ENCODE measurements around the gene GPRC5B.

Gene GPRC5B

DNA sequence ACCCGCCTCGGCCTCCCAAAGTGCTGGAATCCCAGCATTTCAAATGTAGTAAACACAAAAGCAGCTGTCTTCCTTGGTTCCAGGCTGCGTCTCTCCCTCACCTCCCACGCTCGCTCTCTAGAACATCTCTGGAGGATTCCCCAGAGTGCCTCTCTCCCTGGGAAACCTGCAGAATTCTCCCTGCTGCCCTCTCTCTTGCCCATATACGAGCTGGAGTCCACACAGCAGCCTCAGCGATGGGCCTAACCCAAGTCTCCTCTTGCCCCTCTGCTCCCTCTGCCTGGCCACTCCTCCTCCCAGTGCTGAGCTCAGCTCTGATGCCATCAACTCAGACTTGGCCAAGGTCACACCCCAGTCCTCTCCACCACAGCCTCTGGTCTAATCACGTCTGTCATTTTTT, 10.6 kb downstream of the GPRC5B start:
- TF ChIP-seq, protein P1, sequence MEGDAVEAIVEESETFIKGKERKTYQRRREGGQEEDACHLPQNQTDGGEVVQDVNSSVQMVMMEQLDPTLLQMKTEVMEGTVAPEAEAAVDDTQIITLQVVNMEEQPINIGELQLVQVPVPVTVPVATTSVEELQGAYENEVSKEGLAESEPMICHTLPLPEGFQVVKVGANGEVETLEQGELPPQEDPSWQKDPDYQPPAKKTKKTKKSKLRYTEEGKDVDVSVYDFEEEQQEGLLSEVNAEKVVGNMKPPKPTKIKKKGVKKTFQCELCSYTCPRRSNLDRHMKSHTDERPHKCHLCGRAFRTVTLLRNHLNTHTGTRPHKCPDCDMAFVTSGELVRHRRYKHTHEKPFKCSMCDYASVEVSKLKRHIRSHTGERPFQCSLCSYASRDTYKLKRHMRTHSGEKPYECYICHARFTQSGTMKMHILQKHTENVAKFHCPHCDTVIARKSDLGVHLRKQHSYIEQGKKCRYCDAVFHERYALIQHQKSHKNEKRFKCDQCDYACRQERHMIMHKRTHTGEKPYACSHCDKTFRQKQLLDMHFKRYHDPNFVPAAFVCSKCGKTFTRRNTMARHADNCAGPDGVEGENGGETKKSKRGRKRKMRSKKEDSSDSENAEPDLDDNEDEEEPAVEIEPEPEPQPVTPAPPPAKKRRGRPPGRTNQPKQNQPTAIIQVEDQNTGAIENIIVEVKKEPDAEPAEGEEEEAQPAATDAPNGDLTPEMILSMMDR (conservative IDR thresholded peaks at IDR 0.05; ENCODE audit: low read depth, low read length): no peak
- no peak overlapping the region for H3K4me3 ChIP-seq (ENCODE audit: low read depth, low read length)
- DNase-seq (ENCODE audit: low read depth): no peak

DNA sequence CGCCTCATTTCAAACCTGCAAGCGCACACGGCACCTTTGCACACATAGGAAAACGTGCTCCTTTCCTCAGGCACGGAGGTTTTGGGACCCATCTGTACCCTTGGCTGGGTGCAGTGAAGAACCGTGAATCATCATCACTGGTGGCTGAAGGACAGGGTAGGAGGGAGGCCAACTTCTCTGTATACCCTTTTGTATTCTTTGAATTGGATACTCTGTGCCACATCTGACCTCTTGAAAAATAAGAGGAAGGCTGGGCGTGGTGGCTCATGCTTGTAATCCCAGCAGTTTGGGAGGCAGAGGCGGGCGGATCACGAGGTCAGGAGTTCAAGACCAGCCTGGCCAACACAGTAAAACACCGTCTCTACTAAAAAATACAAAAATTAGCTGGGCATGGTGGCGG, 11.7 kb downstream of the GPRC5B start:
- no peak overlapping the region for H3K4me3 ChIP-seq (ENCODE audit: low read depth, low read length)
- DNase-seq (ENCODE audit: low read depth): no peak
- TF ChIP-seq, protein P1 (conservative IDR thresholded peaks at IDR 0.05; ENCODE audit: low read depth, low read length): no peak

DNA sequence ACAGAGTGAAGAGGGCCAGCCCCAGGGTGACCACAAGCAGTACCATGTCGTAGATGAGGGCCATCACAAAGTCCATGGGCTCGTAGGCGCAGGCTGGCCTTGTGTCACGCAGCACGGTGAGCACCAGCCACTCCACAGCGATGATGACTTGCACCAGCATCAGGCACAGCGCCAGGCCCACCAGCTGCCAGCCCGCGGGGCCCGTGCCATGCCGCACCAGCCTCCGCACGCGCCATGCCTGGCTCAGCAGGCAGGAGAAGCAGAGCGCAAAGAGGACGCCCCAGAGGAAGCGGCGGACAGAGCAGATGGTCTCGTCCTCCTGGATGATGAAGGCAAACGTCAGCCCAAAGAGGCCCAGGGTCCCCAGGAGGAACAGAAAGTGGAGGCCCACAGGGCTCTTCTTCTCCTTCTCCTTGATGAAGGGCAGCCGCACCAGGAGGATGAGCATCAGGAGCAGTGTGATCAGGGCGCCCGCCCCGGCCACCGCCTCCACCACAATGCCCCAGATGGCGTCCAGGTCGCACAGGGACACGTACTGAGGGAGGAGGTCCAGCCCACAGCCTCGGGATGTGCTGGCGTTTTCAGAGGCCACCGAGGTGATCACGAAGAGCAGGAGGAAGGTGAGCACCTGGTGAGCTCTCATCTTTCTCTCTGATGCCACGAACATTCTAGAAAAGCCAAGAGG, 12.3 kb downstream of the GPRC5B start:
- TF ChIP-seq, protein P1 (conservative IDR thresholded peaks at IDR 0.05; ENCODE audit: low read depth, low read length): no peak
- no peak overlapping the region for H3K4me3 ChIP-seq (ENCODE audit: low read depth, low read length)

DNA sequence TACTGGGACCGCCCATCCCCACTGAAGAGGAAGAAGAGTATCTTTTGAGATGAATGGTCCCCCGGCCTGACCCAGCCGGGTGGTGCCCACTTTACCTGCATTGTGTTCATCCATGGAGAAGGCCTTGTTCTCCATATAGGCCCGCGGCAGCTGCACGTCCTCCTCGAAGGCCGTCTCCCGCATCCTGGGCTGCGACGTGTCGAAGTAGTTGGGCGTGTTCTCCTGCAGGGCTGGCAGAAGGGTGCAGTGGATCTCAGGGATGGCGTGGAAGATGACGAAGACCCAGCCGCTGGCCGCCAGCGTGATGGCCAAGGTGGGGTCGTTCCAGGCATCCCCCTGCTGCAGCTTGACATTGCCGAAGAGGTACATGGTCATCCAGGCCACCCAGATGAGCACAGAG, 12.9 kb downstream of the GPRC5B start:
- no peak for DNase-seq (ENCODE audit: low read depth)
- H3K4me3 ChIP-seq (ENCODE audit: low read depth, low read length): no peak overlapping the region
- TF ChIP-seq, protein P1 (conservative IDR thresholded peaks at IDR 0.05; ENCODE audit: low read depth, low read length): no peak

More for the DNA sequence above, 12.3 kb downstream of the GPRC5B start:
- no peak for DNase-seq (ENCODE audit: low read depth)

DNA sequence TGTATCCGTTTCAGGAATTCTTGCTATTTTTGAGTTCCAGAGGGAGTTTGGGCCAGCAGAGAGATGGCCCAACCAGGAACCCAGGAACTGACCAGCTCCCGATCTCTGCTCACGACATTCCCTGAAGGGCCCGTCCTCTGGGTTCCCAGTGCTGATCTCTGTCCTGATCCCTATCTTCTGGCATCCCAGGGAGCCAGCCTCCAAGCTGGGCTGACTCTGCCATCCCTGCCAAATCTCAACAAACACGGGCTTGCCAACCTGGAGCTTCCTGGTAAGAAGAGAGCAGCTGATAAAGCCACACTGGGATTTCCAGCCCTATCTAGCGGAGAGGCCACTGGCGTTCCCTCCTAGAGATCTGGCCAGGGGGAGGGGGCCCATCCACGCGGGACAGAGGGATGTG, 16.2 kb downstream of the GPRC5B start:
- no peak overlapping the region for H3K4me3 ChIP-seq (ENCODE audit: low read depth, low read length)
- DNase-seq (ENCODE audit: low read depth): no peak
- TF ChIP-seq, protein P1 (conservative IDR thresholded peaks at IDR 0.05; ENCODE audit: low read depth, low read length): no peak

DNA sequence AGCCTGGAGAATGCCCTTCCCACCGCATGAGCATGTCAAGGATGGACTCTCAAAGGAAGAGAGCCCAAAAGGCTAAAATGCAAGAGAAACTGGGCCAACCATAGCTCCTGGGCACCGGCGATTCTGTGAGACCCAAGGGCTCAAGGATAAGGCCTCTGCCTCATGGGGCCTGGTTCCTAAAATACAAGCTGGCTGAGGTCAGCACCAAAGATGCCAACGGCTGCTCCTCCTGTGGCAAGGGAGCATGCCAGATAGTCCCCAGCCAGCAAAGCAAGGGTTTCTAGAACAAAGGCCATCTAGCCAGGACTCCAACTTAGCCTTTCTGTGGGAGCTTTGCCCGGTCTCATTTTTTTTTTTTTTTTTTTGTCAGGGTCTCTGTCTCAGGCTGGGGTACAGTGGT, 20.1 kb downstream of the GPRC5B start:
- no peak for DNase-seq (ENCODE audit: low read depth)
- no peak overlapping the region for H3K4me3 ChIP-seq (ENCODE audit: low read depth, low read length)
- TF ChIP-seq, protein P1 (conservative IDR thresholded peaks at IDR 0.05; ENCODE audit: low read depth, low read length): no peak

DNA sequence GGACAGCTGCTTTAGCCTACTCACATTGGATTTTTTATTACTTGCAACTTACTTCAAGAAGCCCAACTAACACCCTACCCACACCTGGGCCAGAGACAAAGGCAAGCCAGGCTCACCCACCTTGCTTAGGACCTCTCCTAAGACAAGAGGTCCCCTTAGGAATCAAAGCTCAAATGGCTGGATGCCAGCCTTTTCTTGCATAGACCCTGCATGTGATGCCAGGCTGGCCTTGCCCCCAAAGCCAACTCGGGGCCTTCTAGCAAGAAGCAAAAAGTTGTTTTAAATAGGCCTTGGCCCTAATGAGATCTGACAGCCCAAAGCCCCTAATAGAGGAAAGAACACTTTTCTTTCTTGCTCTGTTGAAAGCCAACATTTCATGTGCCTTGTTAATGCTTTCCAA, 20.7 kb downstream of the GPRC5B start:
- TF ChIP-seq, protein P1 (conservative IDR thresholded peaks at IDR 0.05; ENCODE audit: low read depth, low read length): no peak
- no peak for DNase-seq (ENCODE audit: low read depth)

More for the DNA sequence above, 20.7 kb downstream of the GPRC5B start:
- H3K4me3 ChIP-seq (ENCODE audit: low read depth, low read length): no peak overlapping the region

All from choroid plexus epithelial cell (primary cell).